PC-3 (cell line): Measurements from ENCODE around the gene NACC2. TPM values are rescaled to one million over a fixed set of nuclear protein-coding genes. Genes with fewer than 3 reads are reported as not detected.

Experiments used
- ATAC-seq: fragments of 200-7000 bp; cut with Tn5 transposase; 2 replicates; pipeline ENCODE4 v1.9.1; 2020; ENCODE audit warnings: mild to moderate bottlenecking, moderate library complexity
- BruUV-seq: library from RNA; stranded (reverse); fragments of 400-500 nt; replicated peaks from 2 replicates; lab custom pipeline; 2021; lab: Mats Ljungman, UMichigan
- CTCF ChIA-PET: fragments of 300-600 bp; sonication (Branson Sonifier 250); formaldehyde crosslinking; loops from one replicate; lab custom pipeline; 2022; ENCODE audit warnings: antibody characterized with exemption; lab: Charles Lee
- POLR2A ChIA-PET: fragments of 300-600 bp; sonication (Branson Sonifier 250); formaldehyde crosslinking; loops from one replicate; lab custom pipeline; 2022; ENCODE audit warnings: antibody characterized with exemption; ENCODE audit not compliant: unreplicated experiment; lab: Charles Lee
- DNase-seq: peaks from one replicate; pipeline ENCODE4 v3.0.0-alpha.2; 2015
- H2AFZ ChIP-seq: fragments of 300-600 bp; sonication (generic); 2 replicates; pipeline ENCODE4 v1.6.0; 2016; ENCODE audit warnings: antibody characterized with exemption, low read length
- H3F3A ChIP-seq: fragments of 300-600 bp; sonication (generic); one replicate; pipeline ENCODE4 v1.6.0; 2017; ENCODE audit warnings: antibody characterized with exemption, low read length, control low read depth, mild to moderate bottlenecking; ENCODE audit not compliant: unreplicated experiment
- H3K27ac ChIP-seq: fragments of 300-600 bp; sonication (generic); 2 replicates; pipeline ENCODE4 v1.5.1; 2016; ENCODE audit warnings: mild to moderate bottlenecking, low read length
- H3K27me3 ChIP-seq: fragments of 300-600 bp; sonication (generic); 2 replicates; pipeline ENCODE4 v1.6.1; 2016; ENCODE audit warnings: low read length, mixed read lengths
- H3K36me3 ChIP-seq: fragments of 300-600 bp; sonication (generic); 2 replicates; pipeline ENCODE4 v1.6.1; 2016; ENCODE audit warnings: low read depth, mixed run types, low read length, mixed read lengths
- H3K4me1 ChIP-seq: fragments of 300-600 bp; sonication (generic); 2 replicates; pipeline ENCODE4 v1.5.1; 2016; ENCODE audit warnings: low read length; ENCODE audit not compliant: insufficient read depth
- H3K4me2 ChIP-seq: fragments of 300-600 bp; sonication (generic); 2 replicates; pipeline ENCODE4 v1.6.0; 2016; ENCODE audit warnings: low read length
- H3K4me3 ChIP-seq: fragments of 300-600 bp; sonication (generic); 2 replicates; pipeline ENCODE4 v1.5.1; 2016; ENCODE audit warnings: mild to moderate bottlenecking, low read length, mixed read lengths
- H3K79me2 ChIP-seq: fragments of 300-600 bp; sonication (generic); 2 replicates; pipeline ENCODE4 v1.6.1; 2017; ENCODE audit warnings: low read length, mixed read lengths
- H3K9ac ChIP-seq: fragments of 300-600 bp; sonication (generic); 2 replicates; pipeline ENCODE4 v1.6.0; 2016; ENCODE audit warnings: mild to moderate bottlenecking, low read length
- H3K9me2 ChIP-seq: fragments of 300-600 bp; sonication (generic); replicated peaks from 2 replicates; pipeline ENCODE4 v1.6.1; 2016; ENCODE audit warnings: mixed run types, low read length, mixed read lengths
- H3K9me3 ChIP-seq: fragments of 300-600 bp; sonication (generic); 2 replicates; pipeline ENCODE4 v1.6.1; 2016; ENCODE audit warnings: low read length, mixed read lengths
- H4K20me1 ChIP-seq: fragments of 300-600 bp; sonication (generic); 2 replicates; pipeline ENCODE4 v1.6.1; 2016; ENCODE audit warnings: low read length, mixed read lengths
- CTCF ChIP-seq: fragments of 300-600 bp; sonication (generic); conservative IDR thresholded peaks from 2 replicates; pipeline ENCODE4 v1.5.1; 2017; ENCODE audit warnings: antibody characterized with exemption, low read depth, mild to moderate bottlenecking, low read length
- EZH2 ChIP-seq: fragments of 300-600 bp; sonication (generic); IDR thresholded peaks from one replicate; pipeline ENCODE4 v1.6.1; 2017; ENCODE audit warnings: antibody characterized with exemption, mild to moderate bottlenecking, low read length; ENCODE audit not compliant: unreplicated experiment
- EZH2phosphoT487 ChIP-seq: fragments of 300-600 bp; sonication (generic); IDR thresholded peaks from 2 replicates; pipeline ENCODE4 v1.6.1; 2018; ENCODE audit warnings: mild to moderate bottlenecking, antibody characterized with exemption, low read length, borderline replicate concordance
- intact Hi-C: fragments of 100-400 bp; cut with micrococcal nuclease; formaldehyde crosslinking; loops from 2 replicates; pipeline ENCODE4 v1.9.0; 2023
- total RNA-seq: library from RNA; depleted of rRNA; stranded (reverse); fragments of >200 nt; gene quantifications from 2 replicates; pipeline ENCODE4 v1.2.3, GENCODE V29; 2014

Gene NACC2
- total RNA-seq, 1 experiment from 2014 or later: 12.3 TPM

- H3F3A ChIP-seq: no peaks in the 10 kb centered on the region
- no peak overlapping the region for H3K4me2 ChIP-seq
- no peaks in the 10 kb centered on the region for H3K9me2 ChIP-seq
- H3K9me3 ChIP-seq: no peaks in the 10 kb centered on the region
- H4K20me1 ChIP-seq: no peaks in the 10 kb centered on the region
- TF ChIP-seq EZH2phosphoT487: no peak
- TF ChIP-seq EZH2: no peak
- TF ChIP-seq CTCF: no peak
- POLR2A ChIA-PET: no interaction called here
- no peak for ATAC-seq
- H3K36me3 ChIP-seq: no peaks in the 10 kb centered on the region
- no peak overlapping the region for H3K4me3 ChIP-seq
- no peak overlapping the region for H3K9ac ChIP-seq
- DNase-seq: no peak
- intact Hi-C loops: no loop called here
- H3K27ac ChIP-seq: no peak overlapping the region
- no peaks in the 10 kb centered on the region for H3K27me3 ChIP-seq
- H3K79me2 ChIP-seq: no peaks in the 10 kb centered on the region
- no peak overlapping the region for H2AFZ ChIP-seq
- 0 out of 2 replicates have a peak, but pooled peaks cover 2% of the 10 kb centered on the region for H3K4me1 ChIP-seq
- CTCF ChIA-PET: no interaction called here
- no TSS peak for BruUV-seq
Measured at GRCh38 chr9:135974220-135974573, 120.9 kb downstream of the NACC2 start.

GRCh38 chr9:135973277-135974219 is 121.5 kb downstream of the NACC2 start:
- no peaks in the 10 kb centered on the region for H3K79me2 ChIP-seq
- intact Hi-C loops: no loop called here
- H3K4me2 ChIP-seq: no peak overlapping the region
- no peaks in the 10 kb centered on the region for H4K20me1 ChIP-seq
- no peak overlapping the region for H3K27ac ChIP-seq
- no peaks in the 10 kb centered on the region for H3K9me2 ChIP-seq
- ATAC-seq (no peak), DNase-seq (no peak)
- H3K27me3 ChIP-seq: no peaks in the 10 kb centered on the region
- TF ChIP-seq EZH2 (no peak), CTCF (no peak), EZH2phosphoT487 (no peak)
- H3F3A ChIP-seq: no peaks in the 10 kb centered on the region
- H3K4me1 ChIP-seq: no peaks in the 10 kb centered on the region
- H3K9ac ChIP-seq: no peak overlapping the region
- no peaks in the 10 kb centered on the region for H3K9me3 ChIP-seq
- POLR2A ChIA-PET: no interaction called here
- BruUV-seq: no TSS peak
- H2AFZ ChIP-seq: no peak overlapping the region
- CTCF ChIA-PET: no interaction called here
- no peak overlapping the region for H3K4me3 ChIP-seq
- no peaks in the 10 kb centered on the region for H3K36me3 ChIP-seq

DNA sequence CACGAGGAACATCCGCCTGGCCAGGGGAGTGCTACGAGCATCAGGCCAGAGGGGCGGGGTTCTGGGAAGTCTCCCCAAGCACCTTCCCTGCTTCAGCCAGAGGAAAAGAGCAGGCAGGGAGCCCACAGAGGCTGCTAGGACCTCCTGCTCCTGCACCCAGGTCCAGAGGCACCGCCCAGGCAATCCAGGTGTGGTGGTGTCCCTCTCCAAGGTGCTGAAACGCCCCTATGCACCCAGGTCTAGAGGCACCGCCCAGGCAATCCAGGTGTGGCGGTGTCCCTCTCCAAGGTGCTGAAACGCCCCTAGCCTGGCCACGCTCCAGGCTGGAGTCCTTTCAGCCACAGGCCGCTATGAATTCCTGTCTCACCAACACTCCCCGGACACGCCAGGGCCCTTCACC is 123.2 kb downstream of the NACC2 start:
- H3K4me2 ChIP-seq: no peak overlapping the region
- intact Hi-C loops: no loop called here
- no peaks in the 10 kb centered on the region for H3K79me2 ChIP-seq
- H3K9me2 ChIP-seq: no peaks in the 10 kb centered on the region
- no peaks in the 10 kb centered on the region for H3F3A ChIP-seq
- no peak overlapping the region for H2AFZ ChIP-seq
- peak; percentile 55 for ATAC-seq
- H3K36me3 ChIP-seq: no peaks in the 10 kb centered on the region
- no peak overlapping the region for H3K9ac ChIP-seq
- no peak overlapping the region for H3K27ac ChIP-seq
- H3K9me3 ChIP-seq: no peaks in the 10 kb centered on the region
- ChIA-PET CTCF (no interaction called here), POLR2A (no interaction called here)
- H3K4me1 ChIP-seq: no peaks in the 10 kb centered on the region
- BruUV-seq: no TSS peak
- no peaks in the 10 kb centered on the region for H3K27me3 ChIP-seq
- peak; percentile 84 for DNase-seq
- TF ChIP-seq CTCF: no peak
- TF ChIP-seq EZH2phosphoT487: no peak
- no peak for TF ChIP-seq EZH2
- no peaks in the 10 kb centered on the region for H4K20me1 ChIP-seq
- H3K4me3 ChIP-seq: no peak overlapping the region
